Tibial artery (tissue), 4 donors: ENCODE results near the gene DNTT.
A peak's percentile ranks its signal among the peaks of the same experiment; 100 is the strongest.

Source experiments
- DNase-seq, 2 donors: peaks; one replicate each; pipeline ENCODE4 v3.0.0-alpha.2; 2019
- H3K27ac ChIP-seq, 2 donors: fragments of 200-600 bp; sonication (generic) in 1 of 2; 1 replicate in 1 of 2; 2 replicates in 1 of 2; pipeline ENCODE4 v1.5.1; 2018 to 2019; ENCODE audit warnings: mild to moderate bottlenecking in 1 of 2
- H3K27me3 ChIP-seq, 2 donors: fragments of 200-600 bp; sonication (generic) in 1 of 2; one replicate each; pipeline versions ENCODE4 v1.5.1 to v1.6.0; 2016 to 2019
- H3K36me3 ChIP-seq, 3 donors: fragments of 200-600 bp; sonication (generic) in 2 of 3; one replicate each; pipeline ENCODE4 v1.5.1; 2016 to 2019; ENCODE audit warnings: mild to moderate bottlenecking in 2 of 3
- H3K4me1 ChIP-seq, 4 donors: fragments of 200-600 bp; sonication (generic) in 2 of 4; 1 replicate in 3 of 4; 2 replicates in 1 of 4; pipeline ENCODE4 v1.5.1; 2016 to 2019
- H3K4me3 ChIP-seq, 2 donors: fragments of 200-600 bp; sonication (generic) in 1 of 2; 1 replicate in 1 of 2; 2 replicates in 1 of 2; pipeline ENCODE4 v1.5.1; 2018 to 2019; ENCODE audit warnings: mild to moderate bottlenecking in 2 of 2
- H3K9me3 ChIP-seq, 3 donors: fragments of 200-600 bp; sonication (generic) in 1 of 3; one replicate each; pipeline ENCODE4 v1.5.1; 2016 to 2019
- intact Hi-C: fragments of 100-400 bp; cut with DNase I; formaldehyde crosslinking; loops from one replicate; pipeline ENCODE4 v1.15.0; 2023; ENCODE audit warnings: low total_unique reads
- TF ChIP-seq, protein P1 (sequence below), 2 experiments: fragments of 200-600 bp in 1 of 2; fragments of 450-650 bp in 1 of 2; IDR thresholded peaks; one replicate each; pipeline ENCODE4 v1.5.1; 2017 to 2019; ENCODE audit warnings: antibody characterized with exemption in 2 of 2, mild to moderate bottlenecking in 1 of 2, moderate library complexity in 1 of 2

Gene DNTT

DNA sequence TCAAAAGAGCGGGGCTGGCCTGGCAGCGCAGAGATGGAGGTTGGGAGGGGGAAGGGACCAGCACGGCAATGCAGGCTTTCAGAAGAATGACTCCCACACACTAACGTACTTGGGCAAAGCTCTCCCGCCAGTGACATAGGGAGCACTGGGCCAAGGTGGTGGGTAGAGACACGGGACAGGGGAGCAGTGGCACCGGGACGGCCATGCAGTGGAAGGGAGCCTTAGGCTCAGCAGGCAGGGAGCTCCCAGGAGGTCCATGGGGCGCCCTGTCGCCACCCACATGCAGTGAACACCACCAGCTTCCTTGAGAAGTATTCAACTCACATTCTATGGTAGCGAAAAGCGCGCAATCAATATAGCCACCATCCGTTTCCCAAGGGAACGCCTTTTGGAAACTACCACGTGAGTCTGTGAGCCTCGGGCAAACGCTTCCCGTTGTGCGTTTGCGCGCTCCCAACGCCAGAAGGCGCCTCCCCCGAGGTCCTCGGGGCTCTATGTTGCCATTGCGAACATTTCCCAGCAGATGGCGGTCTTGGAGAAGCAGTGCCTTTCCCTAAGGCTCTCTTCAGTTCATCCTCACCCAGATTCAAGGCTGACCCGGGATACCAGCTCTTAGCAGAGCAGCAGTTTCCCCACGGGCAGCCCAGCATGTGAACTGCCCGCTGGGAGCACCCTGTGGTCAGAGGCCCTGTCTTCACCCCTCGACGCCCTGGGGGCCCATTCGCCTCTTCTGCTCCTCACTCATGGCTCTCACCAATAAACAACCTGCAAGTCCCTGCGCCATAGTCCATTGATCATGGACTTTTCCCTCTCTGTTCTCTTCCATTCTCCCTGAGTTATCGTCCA lies 71.0 kb downstream of the DNTT start:
- intact Hi-C loops = no loop called here
- TF ChIP-seq, protein P1, sequence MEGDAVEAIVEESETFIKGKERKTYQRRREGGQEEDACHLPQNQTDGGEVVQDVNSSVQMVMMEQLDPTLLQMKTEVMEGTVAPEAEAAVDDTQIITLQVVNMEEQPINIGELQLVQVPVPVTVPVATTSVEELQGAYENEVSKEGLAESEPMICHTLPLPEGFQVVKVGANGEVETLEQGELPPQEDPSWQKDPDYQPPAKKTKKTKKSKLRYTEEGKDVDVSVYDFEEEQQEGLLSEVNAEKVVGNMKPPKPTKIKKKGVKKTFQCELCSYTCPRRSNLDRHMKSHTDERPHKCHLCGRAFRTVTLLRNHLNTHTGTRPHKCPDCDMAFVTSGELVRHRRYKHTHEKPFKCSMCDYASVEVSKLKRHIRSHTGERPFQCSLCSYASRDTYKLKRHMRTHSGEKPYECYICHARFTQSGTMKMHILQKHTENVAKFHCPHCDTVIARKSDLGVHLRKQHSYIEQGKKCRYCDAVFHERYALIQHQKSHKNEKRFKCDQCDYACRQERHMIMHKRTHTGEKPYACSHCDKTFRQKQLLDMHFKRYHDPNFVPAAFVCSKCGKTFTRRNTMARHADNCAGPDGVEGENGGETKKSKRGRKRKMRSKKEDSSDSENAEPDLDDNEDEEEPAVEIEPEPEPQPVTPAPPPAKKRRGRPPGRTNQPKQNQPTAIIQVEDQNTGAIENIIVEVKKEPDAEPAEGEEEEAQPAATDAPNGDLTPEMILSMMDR (IDR thresholded peaks at IDR 0.05) = peak; percentile 91 to 97
- DNase-seq = peak; percentile 82 to 89
- Histone ChIP-seq H3K36me3 (no peaks in the 10 kb centered on the region), H3K27ac (no peak overlapping the region), H3K4me1 (peaks cover 0 to 15% (median 6%) of the 10 kb centered on the region in 4 donors), H3K27me3 (peaks cover 0 to 26% of the 10 kb centered on the region in 2 donors), H3K9me3 (no peaks in the 10 kb centered on the region), H3K4me3 (peak overlapping the region; percentile 38 to 50)

DNA sequence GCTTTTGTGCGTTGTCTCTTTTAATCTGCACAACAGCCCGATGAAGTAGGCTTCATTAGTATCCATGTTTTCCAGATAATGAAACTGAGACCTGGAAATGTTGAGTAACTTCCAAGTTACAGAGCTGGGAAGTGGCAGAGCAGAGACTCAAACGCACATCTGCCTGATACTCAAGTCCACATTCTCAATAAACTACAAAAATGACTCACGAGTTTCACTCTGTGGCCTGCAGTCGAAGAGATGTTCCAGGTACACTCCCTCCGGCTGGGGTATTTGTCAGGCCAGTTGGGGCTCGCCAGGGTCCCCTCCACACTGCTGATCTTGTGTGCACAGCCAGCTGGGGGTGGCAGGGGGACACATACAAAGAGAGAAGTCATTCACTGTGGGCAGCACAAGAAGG lies 72.2 kb downstream of the DNTT start:
- intact Hi-C loops = no loop called here
- no peak for DNase-seq
- TF ChIP-seq, protein P1 (IDR thresholded peaks at IDR 0.05) = no peak
- Histone ChIP-seq H3K27me3 (peaks cover 0 to 26% of the 10 kb centered on the region in 2 donors), H3K9me3 (no peaks in the 10 kb centered on the region), H3K4me3 (no peak overlapping the region), H3K27ac (no peak overlapping the region), H3K4me1 (peaks cover 0 to 15% (median 6%) of the 10 kb centered on the region in 4 donors), H3K36me3 (no peaks in the 10 kb centered on the region)

DNA sequence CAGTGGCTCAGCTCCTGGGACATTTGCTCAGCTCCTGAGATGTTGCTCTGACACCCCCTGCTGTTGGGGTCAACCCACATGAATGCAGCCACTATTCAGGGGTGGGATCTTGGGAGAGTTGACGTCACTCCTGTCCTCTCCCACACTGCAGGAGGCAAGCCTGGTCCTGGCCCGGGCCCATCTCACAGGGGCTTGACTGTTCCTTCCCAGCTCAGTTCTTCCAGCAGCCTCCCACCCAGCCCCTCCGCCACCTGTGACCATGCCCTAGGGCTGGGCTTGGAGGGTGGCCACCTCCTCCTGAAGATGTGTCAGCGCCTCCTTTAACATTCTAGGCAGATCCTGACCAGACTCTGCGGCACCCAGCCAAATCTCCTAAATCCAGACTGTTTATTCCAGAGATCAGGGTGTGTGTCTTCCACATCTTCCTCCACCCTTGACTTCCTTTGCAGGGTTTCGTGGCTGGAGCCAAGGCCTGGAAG lies 73.6 kb downstream of the DNTT start:
- no peak for DNase-seq
- no peak overlapping the region for H3K4me3 ChIP-seq
- H3K4me1 ChIP-seq = peaks cover 0 to 15% (median 6%) of the 10 kb centered on the region in 4 donors
- H3K27me3 ChIP-seq = peaks cover 0 to 26% of the 10 kb centered on the region in 2 donors
- TF ChIP-seq, protein P1 (IDR thresholded peaks at IDR 0.05) = no peak
- no peaks in the 10 kb centered on the region for H3K9me3 ChIP-seq
- intact Hi-C loops = no loop called here
- H3K36me3 ChIP-seq = no peaks in the 10 kb centered on the region
- H3K27ac ChIP-seq = no peak overlapping the region

DNA sequence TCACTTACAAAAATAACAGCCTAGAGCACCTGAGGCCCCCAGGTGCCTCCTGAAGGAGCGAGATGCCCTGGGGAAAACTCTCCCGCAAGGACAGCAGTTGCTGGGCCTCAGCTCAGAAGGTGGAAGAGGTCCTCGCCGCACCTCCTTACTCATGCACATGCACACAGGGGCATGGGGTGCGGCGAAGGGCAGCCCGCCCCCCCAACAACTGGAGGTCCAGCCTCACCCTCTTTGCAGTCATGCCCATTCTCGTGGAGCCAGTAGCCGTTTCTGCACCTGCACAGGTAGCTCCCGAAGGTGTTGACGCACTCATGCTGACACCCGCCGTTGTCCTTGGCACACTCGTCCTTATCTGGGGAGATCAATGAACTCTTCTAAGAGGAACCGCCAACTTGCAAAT lies 74.5 kb downstream of the DNTT start:
- no peak overlapping the region for H3K27ac ChIP-seq
- H3K9me3 ChIP-seq = no peaks in the 10 kb centered on the region
- no peak overlapping the region for H3K4me3 ChIP-seq
- intact Hi-C loops = no loop called here
- TF ChIP-seq, protein P1 (IDR thresholded peaks at IDR 0.05) = no peak
- H3K4me1 ChIP-seq = peaks cover 0 to 15% (median 6%) of the 10 kb centered on the region in 4 donors
- peaks cover 0 to 28% of the 10 kb centered on the region in 2 donors for H3K27me3 ChIP-seq
- no peak for DNase-seq
- H3K36me3 ChIP-seq = no peaks in the 10 kb centered on the region

DNA sequence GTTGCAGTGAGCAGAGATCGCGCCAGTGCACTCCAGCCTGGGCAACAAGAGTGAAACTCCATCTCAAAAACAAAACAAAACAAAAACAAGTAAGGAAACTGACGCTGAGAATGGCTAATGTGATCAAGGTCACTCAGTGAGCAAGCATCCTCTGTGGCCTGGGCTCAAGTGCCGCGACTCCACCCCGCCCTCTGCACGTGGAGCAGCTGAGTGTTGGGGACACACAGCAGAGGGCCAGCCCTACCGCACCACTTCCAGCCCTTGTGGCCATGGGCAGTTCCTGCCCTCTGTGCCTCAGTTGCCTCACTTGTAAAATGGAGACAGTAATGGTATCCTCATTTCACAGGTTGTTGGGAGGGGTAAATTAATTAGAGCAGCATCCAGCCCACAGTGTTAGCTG lies 75.5 kb downstream of the DNTT start:
- intact Hi-C loops = loop anchor here (10.0 kb wide), 1 partner anchor 655 kb away; no protein-coding TSS in a partner anchor
- Histone ChIP-seq H3K9me3 (no peaks in the 10 kb centered on the region), H3K36me3 (no peaks in the 10 kb centered on the region), H3K27ac (no peak overlapping the region), H3K4me3 (no peak overlapping the region), H3K4me1 (peaks cover 0 to 10% (median 4%) of the 10 kb centered on the region in 4 donors), H3K27me3 (peaks cover 0 to 33% of the 10 kb centered on the region in 2 donors)
- DNase-seq = no peak
- TF ChIP-seq, protein P1 (IDR thresholded peaks at IDR 0.05) = no peak
